ENCODE measurements around the gene CFAP300.

CFAP300 gene

DNA sequence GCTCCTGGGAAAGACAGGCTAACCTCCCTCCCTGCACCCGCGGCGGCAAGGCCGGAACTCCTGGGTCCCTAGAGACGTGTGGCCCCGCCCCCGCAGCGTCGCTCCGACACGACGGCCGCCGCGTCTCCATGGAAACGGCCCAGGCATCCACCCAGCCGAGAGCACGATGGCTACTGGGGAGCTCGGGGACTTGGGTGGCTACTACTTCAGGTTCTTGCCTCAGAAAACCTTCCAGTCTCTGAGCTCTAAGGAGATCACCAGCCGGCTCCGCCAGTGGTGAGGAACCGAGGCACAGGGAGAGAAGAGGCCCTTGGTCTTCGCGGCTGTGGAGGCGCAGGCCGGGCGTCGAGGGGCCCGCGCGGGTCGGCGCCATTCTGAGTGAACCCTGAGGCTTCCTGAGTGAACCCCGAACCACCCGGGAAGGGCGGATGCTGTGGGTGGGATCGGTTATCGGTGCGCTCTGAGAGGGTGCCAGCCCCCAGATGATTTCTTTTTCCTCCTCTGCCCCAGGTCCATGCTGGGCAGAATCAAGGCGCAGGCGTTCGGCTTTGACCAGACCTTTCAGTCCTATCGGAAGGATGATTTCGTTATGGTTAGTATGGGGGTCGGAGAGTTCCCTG is at the start of gene CFAP300:
CFAP300 (plus strand) TSS at position 133 of the 620 bp plus-strand sequence; CDS start at position 167, 34 bp downstream.
- peak; percentile 85 for DNase-seq (ENCODE audit: low read depth)

DNA sequence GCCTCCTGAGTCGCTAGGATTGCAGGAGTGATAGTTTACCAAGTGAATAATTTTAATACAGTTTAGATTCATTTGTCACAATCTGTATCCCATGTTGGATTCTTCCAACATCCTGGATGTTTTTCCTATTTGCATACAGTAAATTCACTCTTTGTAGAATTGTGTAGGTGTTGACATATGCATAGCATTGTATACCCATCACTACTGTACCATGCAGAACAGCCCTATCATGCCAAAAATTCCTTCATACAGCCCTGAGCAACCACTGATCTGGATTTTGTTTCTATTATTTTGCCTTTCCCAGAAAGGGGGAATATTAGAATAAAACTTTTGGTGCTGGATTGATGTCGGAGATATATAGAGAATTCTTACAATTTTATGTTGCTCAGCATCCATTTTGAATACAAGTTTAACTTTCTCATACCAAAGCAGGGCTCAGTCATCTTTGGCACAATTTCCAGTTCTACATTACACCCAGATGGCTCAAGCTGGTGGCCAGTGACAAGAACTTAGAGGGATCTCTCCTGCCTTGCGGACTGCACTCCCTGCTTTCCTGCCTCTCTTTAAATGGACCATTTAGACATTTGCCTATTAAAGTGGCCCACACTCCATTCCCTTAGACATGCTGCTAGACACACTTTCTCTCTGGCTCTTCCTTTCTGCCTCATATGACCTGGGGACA is 45.4 kb upstream of the CFAP300 start:
- no peak for DNase-seq (ENCODE audit: low read depth)

DNA sequence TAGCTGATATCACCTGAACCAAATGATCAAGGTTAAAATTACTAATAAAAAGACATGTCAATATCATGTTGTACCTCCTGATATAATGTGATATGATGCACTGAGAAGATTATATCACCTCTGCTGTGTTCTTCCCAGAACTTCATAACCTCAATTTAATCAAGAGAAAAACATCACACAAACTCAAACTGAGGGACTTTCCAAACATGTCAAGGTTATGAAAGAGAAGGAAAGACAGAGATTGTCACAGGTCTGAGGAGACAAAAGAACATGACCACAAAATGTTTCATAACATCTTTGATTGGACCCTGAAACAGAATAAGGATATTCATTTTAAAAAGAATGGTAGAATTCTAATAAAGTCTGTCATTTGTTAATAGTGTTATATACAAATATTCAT is 43.0 kb upstream of the CFAP300 start:
- no peak for DNase-seq (ENCODE audit: low read depth)

DNA sequence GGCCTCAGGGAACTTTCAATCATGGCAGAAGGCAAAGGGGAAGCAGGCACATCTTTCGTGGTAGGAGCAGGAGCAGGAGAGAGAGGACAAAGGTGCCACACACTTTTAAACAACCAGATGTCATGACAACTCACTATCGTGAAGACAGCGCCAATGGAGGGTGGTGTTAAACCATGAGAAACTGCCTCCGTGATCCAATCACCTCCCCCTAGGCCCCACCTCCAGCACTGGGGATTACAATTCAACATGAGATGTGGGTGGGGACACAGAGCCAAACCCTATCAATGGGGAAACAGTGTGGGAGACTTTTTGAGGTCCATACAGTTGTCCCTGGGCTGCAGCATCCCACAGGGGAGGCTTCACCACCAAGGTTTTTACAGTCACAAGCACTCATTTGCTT is 41.9 kb upstream of the CFAP300 start:
- no peak for DNase-seq (ENCODE audit: low read depth)

DNA sequence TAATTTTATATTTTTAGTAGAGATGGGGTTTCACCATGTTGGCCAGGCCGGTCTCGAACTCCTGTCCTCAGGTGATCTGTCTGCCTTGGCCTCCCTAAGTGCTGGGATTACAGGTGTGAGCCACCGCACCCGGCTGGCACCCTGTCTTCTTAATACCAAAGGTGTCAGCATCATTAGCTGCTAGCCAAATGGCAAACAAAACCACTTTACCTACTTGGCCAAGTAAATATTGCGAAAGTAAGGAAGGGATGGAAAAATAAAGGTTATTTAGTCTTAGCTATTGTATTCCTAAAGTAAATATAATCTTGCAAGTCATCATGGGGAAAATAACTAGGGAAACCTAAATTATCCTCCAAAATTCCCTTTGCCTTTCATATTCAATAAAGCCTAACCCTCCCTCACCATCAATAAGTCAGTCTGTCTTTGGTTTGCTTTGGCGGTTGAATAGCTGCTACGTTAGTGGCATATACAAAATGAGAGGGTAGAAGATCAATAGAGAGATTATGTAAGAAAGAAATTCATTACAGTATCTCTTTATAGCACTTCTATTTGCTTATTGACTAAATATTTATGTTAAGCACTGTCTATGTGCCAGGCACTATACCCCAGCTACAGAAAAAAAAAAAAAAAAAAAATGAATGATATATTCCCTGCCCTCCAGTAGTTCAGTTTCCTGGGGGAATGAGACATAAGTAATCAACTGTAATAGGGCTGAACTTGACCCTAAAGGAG is 40.2 kb upstream of the CFAP300 start:
- DNase-seq (ENCODE audit: low read depth) = no peak

DNA sequence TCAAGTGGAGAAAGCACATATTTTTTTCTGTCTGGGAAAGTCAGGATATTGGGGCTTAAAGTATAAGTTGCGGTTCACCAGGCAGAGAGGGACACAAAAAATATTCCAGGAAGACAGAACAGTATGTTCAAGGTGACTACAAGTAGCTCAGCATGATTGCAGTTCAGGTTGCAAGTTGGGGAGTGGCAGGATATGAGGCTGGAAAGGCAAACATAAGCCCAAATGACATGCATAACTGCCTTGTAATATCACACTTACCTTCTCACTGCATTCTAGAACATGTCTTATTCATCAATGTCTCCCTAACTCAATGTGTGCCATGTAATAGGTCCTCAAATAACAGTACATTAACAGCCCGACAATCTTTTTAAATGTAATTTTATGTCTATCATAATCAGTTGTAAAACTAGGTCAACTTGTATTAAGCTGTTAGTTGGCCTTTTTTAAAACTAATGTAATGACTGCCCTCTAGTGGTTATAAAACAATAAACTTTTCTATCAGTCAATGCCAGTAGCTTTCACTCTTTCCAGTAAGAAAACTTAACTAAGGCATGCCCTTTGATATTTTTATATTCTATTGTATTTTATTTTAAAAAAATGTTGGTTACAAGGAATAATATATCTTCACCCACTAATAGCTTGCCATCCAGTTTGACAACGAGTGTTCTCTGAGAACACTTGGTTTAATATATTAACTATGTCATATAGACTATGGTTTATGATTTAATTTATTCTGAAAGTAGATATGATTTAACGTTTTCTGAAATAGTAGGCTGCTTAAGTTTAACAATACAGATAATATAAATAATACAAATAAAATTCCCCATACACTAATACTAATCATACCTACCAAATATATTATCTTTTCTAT is 39.4 kb upstream of the CFAP300 start:
- DNase-seq (ENCODE audit: low read depth) = peak; percentile 84

DNA sequence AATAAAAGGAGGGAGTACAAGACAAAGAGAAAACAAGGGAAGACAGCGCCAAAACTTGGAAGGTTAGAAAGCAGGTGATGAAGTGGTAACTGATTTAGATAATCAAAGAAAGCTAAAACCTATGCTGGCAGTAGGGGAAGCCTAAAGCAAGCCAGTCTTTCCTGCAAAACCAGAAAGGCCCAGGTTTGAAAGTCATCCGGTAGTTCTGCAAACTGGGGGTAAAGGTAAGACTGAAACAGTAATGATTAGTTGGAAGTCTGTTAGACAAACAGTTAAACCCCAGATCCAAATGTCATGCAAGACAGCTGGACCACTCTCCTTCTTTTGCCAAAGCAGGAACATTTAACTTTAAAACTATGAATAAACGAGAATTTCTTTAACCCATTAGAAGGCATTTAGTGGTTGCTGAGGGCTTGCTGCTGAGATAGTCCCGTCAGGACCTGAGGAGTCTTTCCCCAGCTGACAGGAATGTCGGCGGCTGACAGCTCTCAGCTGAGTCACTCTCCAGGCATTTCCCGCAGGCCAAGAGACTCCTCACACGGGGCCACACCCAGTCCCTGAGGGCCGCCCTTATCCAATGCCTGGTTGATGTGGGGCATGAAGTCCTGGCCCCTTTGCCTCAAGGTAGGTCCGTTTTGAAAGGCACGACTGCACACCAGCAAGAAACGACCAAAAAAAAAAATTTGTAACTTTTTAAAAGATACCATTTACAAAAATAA is 36.3 kb upstream of the CFAP300 start:
- DNase-seq (ENCODE audit: low read depth) = peak; percentile 100

DNA sequence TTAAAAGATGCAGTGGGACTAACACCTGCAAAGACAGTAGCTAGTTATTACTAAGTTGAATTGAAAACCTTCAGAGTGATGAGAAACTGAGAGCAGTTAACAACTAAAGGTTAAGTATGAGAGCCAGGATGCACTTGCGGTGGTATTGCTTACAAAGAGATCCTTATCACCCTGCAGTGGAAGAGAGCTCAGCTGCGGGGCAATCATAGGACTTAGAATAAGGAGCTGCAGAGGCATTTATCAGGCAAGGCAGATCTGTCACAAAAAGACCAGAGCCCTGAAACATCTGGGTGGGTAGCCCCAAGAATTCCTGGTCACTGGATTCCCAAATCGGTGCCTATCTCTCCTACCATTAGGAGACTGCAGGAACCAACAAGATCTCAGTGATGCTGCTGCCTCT is 34.3 kb upstream of the CFAP300 start:
- DNase-seq (ENCODE audit: low read depth) = no peak

DNA sequence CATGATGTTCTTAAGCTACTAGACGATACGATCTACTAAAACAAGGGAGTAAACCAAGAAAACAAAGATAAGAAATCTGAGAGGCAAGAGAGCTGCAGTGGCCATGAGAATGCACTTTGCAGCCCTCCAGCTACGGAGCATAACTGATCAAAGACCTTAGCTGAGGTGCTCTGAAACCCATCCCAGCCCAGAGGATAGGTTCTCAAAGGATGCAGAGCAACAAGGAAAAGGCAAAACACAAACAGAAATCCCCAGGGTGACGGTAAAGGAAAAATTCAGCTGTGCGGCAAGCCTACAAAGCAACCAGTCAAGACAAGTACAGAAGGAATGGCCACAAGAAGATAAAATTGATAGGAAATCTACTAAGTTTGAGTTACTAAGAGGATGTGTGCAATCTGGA is 32.5 kb upstream of the CFAP300 start:
- DNase-seq (ENCODE audit: low read depth) = no peak

DNA sequence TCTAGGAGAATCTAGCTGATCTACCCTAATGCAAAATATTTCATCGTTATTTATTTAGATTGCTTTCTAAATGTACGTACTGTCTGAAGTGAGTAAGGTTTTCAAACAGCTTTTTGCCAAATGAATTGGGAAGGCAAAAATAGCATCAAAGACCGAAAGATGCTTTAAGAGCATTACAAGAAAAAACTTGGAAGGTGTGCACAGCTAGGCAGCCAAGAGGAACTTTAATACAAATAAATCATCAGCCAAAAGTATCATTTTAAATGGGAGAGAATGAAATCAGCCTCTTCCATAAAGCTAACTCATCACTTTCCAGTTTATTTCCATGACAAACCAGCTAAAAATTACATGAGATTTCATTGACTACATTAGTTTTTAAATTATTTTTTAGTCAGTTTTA is 30.2 kb upstream of the CFAP300 start:
- DNase-seq (ENCODE audit: low read depth) = no peak

DNA sequence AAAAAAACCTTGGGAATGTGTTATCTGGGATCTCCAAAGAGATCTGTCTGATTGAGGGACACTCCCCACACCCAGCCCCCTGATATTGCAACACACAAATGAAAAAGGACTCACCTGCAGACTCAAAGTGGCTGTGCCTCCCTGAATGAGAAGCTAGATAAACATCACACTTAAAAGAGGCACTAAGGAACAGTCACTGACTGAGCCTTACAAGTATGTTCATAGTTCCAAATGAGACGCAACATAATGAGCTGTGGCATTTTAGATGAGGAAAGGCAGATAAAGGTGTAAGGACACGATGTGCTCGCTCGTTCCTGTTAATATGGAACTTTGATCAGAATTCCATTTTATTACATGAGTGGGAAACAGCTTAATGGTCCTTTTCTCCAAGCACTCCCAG is 21.0 kb upstream of the CFAP300 start:
- DNase-seq (ENCODE audit: low read depth) = no peak

DNA sequence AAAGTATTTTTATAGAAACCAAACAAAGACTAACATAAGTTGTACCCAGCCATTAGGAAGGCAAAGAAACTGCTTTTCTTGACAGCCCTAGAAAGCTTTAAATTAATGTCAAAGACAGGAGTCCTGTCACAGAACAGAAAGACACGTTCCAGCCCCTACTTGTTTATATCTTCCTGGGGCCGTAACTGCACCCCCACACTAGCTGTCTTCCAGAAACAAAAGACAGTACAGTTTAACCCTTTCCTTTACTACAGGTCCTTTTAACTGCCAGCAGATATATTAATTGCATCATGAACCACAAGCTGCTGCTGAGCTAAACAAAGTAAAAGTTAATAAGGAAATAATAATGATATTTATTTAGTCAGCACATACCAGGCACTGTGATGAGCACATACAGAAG is 20.3 kb upstream of the CFAP300 start:
- DNase-seq (ENCODE audit: low read depth) = no peak

DNA sequence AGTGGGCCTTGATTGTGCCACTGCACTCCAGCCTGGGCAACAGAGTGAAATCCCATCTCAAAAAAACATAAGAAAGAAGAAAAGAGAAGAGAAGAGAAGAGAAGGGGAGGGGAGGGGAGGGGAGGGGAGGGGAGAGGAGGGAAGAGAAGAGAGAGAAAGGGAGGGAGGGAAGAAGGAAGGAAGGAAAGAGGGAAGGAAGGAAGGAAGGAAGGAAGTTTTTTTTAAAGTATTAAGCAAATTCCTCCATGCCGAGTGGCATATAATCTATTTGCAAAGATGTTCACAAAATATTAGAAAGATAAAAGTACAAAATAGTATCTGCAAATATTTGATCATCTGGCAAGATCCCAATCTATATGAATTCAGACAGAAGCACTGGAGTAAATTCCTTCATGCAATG is 10.5 kb upstream of the CFAP300 start:
- no peak for DNase-seq (ENCODE audit: low read depth)

DNA sequence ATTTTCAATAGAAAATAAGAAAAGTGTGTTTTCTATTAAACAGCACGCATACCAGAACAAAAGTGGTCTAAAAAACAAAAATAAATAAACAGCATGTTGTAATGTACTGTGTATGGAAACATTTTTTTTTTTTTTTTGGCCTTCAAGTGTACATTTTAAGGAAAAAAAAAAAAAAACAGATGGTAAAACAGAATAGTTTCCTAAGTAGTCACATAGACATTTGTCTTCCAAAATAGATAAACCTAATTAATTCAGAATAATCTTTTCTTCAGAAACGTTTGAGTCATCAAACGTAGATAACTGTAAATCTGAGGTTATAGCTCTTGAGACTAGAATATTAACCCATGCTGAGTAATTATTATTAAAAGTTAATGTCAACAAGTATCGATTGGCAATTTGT is 396 bp upstream of the CFAP300 start:
- no peak for DNase-seq (ENCODE audit: low read depth)

DNA sequence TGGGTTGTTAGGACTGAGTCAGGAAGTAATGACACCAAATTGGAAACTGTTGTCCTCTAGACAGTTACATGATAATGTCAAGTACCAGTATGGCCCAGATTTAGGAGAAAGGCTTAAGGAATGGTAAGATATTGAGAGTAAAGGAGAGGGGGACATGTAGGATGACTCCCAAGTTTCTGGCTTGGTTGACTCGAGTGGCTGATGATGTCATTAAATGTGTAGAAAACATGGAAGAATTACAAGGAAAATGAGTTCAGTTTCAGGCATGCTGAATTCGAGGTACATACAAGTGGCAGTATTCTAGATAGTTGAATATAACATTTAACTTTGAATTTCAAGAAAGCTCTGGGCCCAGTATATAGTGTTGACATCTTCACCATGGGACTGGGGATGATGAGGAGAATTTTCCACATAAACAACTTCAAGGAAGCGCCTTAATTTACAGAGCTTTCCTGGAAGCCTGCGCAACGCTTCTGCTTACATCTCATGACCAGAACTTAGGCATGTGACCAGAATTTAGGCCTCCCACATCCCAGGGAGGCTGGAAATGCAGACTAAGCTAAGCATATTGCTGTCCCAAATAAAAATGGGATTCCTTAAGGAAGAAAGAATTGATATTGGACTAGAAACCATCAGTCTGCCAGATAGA is 3.8 kb downstream of the CFAP300 start:
- no peak for DNase-seq (ENCODE audit: low read depth)

DNA sequence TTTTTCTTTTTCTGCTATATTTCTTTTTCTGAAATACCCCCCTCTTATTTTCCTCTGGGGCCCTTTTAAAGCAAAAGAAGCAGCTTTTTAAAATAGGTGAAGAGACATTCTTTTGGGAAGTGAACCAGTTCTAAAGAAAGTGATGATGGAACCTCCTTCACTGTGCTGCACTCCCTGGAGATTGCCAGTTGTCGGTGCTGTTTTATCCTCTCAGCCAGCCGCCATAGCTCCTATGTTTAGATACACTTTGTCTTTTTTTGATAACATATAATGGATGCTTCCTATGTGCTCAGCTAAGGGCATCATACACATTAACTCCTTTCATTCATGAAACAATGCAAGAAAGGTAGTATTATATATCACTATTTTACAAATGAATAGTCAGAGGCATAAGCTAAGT is 14.0 kb downstream of the CFAP300 start:
- no peak for DNase-seq (ENCODE audit: low read depth)

DNA sequence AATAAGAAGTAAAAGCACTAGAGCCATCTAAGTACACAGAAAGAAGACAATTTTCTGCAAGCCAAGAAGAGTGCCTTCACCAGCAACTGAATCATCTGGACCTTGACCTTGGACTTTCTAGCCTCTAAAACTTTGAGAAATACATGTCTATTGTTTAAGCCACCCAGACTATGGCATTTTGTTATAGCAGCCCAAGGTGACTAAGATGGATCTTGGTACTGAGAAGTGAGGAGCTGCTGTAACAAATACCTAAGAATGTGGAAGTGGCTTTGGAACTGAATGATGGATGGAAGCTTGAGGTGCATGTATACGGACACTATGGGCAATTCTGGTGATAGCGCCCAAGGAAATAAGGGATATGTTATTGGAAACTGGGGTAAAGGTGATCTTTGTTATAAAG is 14.9 kb downstream of the CFAP300 start:
- DNase-seq (ENCODE audit: low read depth) = no peak

DNA sequence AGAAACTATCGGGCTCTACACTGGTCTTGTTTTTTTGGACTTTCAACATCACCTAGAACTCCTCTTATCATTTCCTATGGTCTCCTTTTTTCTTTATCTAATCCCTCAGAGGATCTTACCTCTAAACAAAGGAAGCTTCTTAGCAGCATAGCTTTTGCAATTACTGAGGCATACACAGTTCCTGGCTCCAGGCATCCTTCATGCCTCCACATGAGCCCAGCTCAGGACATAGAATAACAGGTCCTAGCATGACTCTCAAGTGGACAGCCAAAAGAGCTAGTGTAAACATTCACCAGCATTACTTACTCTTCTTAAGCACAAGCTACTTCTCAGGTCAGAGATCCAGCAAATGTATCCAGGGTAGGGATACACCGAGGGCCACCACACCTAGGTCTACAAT is 17.1 kb downstream of the CFAP300 start:
- no peak for DNase-seq (ENCODE audit: low read depth)

DNA sequence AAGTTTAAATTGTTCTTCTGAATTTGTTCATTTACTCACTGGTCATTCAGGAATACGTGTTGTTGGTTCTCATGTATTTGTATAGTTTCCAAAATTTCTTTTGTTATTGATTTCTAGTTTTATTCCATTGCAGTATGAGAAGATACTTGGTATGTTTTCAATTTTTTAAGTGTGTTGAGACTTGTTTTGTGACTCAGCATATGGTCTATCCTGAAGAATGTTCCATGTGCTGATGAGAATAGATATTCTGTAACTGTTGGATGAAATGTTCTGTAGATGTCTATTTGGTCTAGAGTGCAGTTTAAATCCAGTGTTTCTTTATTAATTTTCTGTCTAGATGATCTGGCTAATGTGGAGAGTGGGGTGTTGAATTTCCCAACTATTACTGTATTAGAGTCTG is 23.5 kb downstream of the CFAP300 start:
- no peak for DNase-seq (ENCODE audit: low read depth)

DNA sequence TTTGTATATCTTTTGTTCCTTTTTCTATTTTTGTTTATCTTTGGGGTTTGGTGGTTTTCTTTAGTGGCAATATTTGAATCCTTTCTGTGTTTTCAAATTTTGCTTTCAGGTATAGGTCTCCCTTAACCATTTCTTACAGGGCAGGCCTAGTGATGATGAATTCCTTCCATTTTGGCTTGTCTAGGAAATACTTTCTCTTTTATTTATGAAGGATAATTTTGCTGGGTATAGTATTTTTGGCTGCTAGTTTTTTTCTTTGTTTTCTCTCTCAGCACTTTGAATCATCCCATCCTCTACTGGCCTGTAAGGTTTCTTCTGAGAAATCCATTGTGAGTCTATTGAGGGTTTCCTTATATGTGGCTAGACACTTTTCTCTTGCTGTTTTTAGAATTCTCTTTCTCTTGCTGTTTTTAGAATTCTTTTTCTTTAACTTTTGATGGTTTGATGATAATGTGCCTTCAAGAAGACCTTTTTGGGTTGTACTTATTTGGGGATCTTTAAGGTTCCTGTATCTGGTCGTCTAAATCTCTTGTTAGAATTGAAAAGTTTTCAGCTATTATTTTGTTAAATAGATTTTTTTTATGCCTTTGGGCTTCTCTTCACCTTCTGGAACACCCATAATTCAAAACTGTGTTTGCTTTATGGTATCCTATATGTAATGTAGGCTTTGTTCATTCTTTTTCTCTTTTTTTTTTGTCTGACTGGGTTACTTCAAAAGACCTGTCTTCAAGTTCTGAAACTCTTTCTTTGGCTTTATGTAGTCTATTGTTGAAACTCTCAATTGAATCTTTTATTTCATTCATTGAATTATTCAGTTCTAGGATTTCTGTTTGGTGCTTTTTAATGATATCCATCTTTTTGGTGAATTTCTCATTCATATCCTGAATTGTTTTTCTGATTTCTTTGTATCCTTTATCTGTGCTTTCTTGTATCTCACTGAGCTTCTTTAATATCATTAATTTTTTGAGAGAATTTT is 24.5 kb downstream of the CFAP300 start:
- no peak for DNase-seq (ENCODE audit: low read depth)

Data from HS-5 (cell line).